Tibial nerve (tissue), 4 donors: Measurements from ENCODE around the gene TUB. TPM values are rescaled to one million over a fixed set of nuclear protein-coding genes. Genes with fewer than 3 reads are reported as not detected.

ENCODE experiments used
- DNase-seq, 2 donors: peaks; one replicate each; pipeline ENCODE4 v3.0.0-alpha.2; 2019; ENCODE audit warnings: low spot score in 2 of 2
- H3K27ac ChIP-seq, 4 donors: fragments of 200-600 bp; sonication (generic) in 3 of 4; one replicate each; pipeline ENCODE4 v1.5.1; 2017 to 2019; ENCODE audit warnings: mild to moderate bottlenecking in 1 of 4
- H3K27me3 ChIP-seq, 2 donors: fragments of 200-600 bp; sonication (generic) in 1 of 2; one replicate each; pipeline versions ENCODE4 v1.5.1 to v1.6.0; 2017 to 2019
- H3K36me3 ChIP-seq, 3 donors: fragments of 200-600 bp; sonication (generic); one replicate each; pipeline ENCODE4 v1.5.1; 2018 to 2019
- H3K4me1 ChIP-seq, 4 donors: fragments of 200-600 bp; sonication (generic) in 3 of 4; one replicate each; pipeline ENCODE4 v1.5.1; 2017 to 2019
- H3K4me3 ChIP-seq, 4 donors: fragments of 200-600 bp; sonication (generic) in 3 of 4; one replicate each; pipeline ENCODE4 v1.5.1; 2017 to 2019; ENCODE audit warnings: mild to moderate bottlenecking in 1 of 4, moderate library complexity in 1 of 4
- H3K9me3 ChIP-seq, 4 donors: fragments of 200-600 bp; sonication (generic) in 3 of 4; one replicate each; pipeline ENCODE4 v1.5.1; 2017 to 2019
- CTCF ChIP-seq, 5 experiments: fragments of 200-600 bp in 3 of 5; fragments of 450-650 bp in 2 of 5; sonication (generic) in 3 of 5; IDR thresholded peaks; one replicate each; pipeline ENCODE4 v1.5.1; 2016 to 2019; ENCODE audit warnings: antibody characterized with exemption in 5 of 5, mild to moderate bottlenecking in 3 of 5, moderate library complexity in 2 of 5
- EP300 ChIP-seq, 2 donors: sonication (generic); formaldehyde crosslinking; IDR thresholded peaks; one replicate each; pipeline ENCODE4 v1.6.1; 2017; ENCODE audit warnings: antibody characterized with exemption in 2 of 2, mild to moderate bottlenecking in 1 of 2
- POLR2A ChIP-seq, 2 donors: fragments of 450-650 bp; IDR thresholded peaks; one replicate each; pipeline ENCODE4 v1.6.1; 2017; ENCODE audit warnings: antibody characterized with exemption in 2 of 2, mild to moderate bottlenecking in 2 of 2, moderate library complexity in 2 of 2
- WGBS, 2 donors: methylation state at CpG; one replicate each; pipeline ENCODE4 v1.1.5; 2018; 5-methylcytosine and 5-hydroxymethylcytosine counted together
- total RNA-seq, 4 donors: library from RNA; depleted of rRNA; stranded (reverse); fragments of >200 nt; gene quantifications; one replicate each; pipeline ENCODE4 v1.1.0, GENCODE V29; 2016

TUB gene
- total RNA-seq, 4 donors from 2014 or later, result 9.3 to 14.5 (median 12.5) TPM

GRCh38 chr11:8036986-8037385 is 44.0 kb upstream of the TUB start:
- 89 to 94% methylated on average over 5 of the region's 5 CpGs for WGBS, 2 donors
- H3K4me1 ChIP-seq, result peaks cover 0 to 38% (median 7%) of the 10 kb centered on the region in 4 donors
- TF ChIP-seq EP300 (IDR thresholded peaks at IDR 0.05) (no peak), CTCF (IDR thresholded peaks at IDR 0.05) (no peak), POLR2A (IDR thresholded peaks at IDR 0.05) (no peak)

GRCh38 chr11:8038393-8038792 is 42.6 kb upstream of the TUB start:
- WGBS, 2 donors, result 62 to 84% methylated on average over 8 of the region's 8 CpGs
- H3K27me3 ChIP-seq, result no peaks in the 10 kb centered on the region
- H3K4me1 ChIP-seq, result peaks cover 0 to 30% (median 4%) of the 10 kb centered on the region in 4 donors
- no peak overlapping the region for H3K4me3 ChIP-seq
- no peaks in the 10 kb centered on the region for H3K36me3 ChIP-seq
- TF ChIP-seq POLR2A (IDR thresholded peaks at IDR 0.05) (no peak), EP300 (IDR thresholded peaks at IDR 0.05) (no peak), CTCF (IDR thresholded peaks at IDR 0.05) (no peak)
- no peak for DNase-seq
- H3K9me3 ChIP-seq, result no peaks in the 10 kb centered on the region
- no peak overlapping the region for H3K27ac ChIP-seq

More at GRCh38 chr11:8036986-8037385, 44.0 kb upstream of the TUB start:
- no peak overlapping the region for H3K27ac ChIP-seq
- H3K27me3 ChIP-seq, result no peaks in the 10 kb centered on the region
- H3K36me3 ChIP-seq, result no peaks in the 10 kb centered on the region
- no peaks in the 10 kb centered on the region for H3K9me3 ChIP-seq
- no peak overlapping the region for H3K4me3 ChIP-seq
- no peak for DNase-seq

GRCh38 chr11:8038811-8039529 is 42.0 kb upstream of the TUB start:
- no peak for TF ChIP-seq POLR2A (IDR thresholded peaks at IDR 0.05)
- no peak for TF ChIP-seq EP300 (IDR thresholded peaks at IDR 0.05)
- TF ChIP-seq CTCF (IDR thresholded peaks at IDR 0.05), result no peak
- WGBS, 2 donors, result 85 to 88% methylated on average over 12 of the region's 12 CpGs
- Histone ChIP-seq H3K27ac (no peak overlapping the region), H3K36me3 (no peaks in the 10 kb centered on the region), H3K4me1 (peaks cover 0 to 24% (median 2%) of the 10 kb centered on the region in 4 donors), H3K4me3 (no peak overlapping the region), H3K27me3 (no peaks in the 10 kb centered on the region), H3K9me3 (no peaks in the 10 kb centered on the region)
- DNase-seq, result no peak

GRCh38 chr11:8039530-8040260 is 41.3 kb upstream of the TUB start:
- 67 to 69% methylated on average over 10 of the region's 10 CpGs for WGBS, 2 donors
- no peaks in the 10 kb centered on the region for H3K36me3 ChIP-seq
- TF ChIP-seq CTCF (IDR thresholded peaks at IDR 0.05), result no peak
- no peak for TF ChIP-seq POLR2A (IDR thresholded peaks at IDR 0.05)
- TF ChIP-seq EP300 (IDR thresholded peaks at IDR 0.05), result no peak
- no peaks in the 10 kb centered on the region for H3K9me3 ChIP-seq
- H3K27me3 ChIP-seq, result no peaks in the 10 kb centered on the region
- no peak overlapping the region for H3K4me3 ChIP-seq
- peaks cover 0 to 17% (median 2%) of the 10 kb centered on the region in 4 donors for H3K4me1 ChIP-seq
- no peak for DNase-seq
- no peak overlapping the region for H3K27ac ChIP-seq
